Superior temporal gyrus (tissue), 1 donor: ENCODE data around the gene EIF2S2.

ENCODE experiments used
- DNase-seq: peaks from one replicate; pipeline ENCODE4 v3.0.0-alpha.2; 2016; ENCODE audit errors: extremely low spot score

Gene EIF2S2

DNA sequence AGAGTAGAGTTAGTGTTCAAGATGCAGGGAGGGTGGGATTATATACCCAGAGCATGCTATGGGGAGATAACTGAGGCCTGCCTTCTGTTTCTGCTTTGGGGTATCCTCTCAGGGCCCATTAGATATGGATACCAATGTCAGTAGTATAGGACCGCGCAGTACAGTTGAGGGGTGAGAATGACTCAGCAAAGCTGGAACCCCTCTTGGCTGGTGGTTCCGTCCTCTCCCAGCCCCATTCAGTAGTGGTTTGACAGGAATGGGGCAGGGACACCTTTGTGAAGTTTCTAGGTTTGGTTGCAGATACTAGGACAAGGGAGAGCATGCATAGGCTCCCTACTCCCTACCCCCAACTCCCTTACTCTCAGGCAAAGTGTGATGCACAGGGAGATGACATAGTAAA, 47.8 kb downstream of the EIF2S2 start:
- no peak for DNase-seq

GRCh38 chr20:34062570-34063482, 49.2 kb downstream of the EIF2S2 start:
- no peak for DNase-seq

DNA sequence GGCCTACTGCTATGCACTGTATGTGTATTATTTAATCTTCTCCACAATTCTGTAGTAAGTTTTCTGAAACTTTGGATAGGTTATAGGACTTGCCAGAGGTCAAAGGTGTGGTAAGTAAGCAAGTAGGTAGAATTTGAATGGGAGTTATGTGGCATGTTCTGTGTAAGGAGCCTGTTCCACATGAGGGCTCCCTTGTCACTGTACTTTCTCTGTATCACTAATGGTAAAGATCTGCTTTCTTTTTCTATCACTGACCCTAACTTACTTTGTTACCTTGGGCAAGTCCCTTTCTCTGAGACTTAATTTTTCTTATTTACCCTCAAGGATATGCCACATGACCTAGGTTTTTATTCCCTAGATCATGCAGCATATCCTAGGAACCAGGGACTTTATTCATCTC, 50.3 kb downstream of the EIF2S2 start:
- DNase-seq: no peak

- no peak for DNase-seq
Measured at GRCh38 chr20:34060970-34061369, 51.1 kb downstream of the EIF2S2 start.

DNA sequence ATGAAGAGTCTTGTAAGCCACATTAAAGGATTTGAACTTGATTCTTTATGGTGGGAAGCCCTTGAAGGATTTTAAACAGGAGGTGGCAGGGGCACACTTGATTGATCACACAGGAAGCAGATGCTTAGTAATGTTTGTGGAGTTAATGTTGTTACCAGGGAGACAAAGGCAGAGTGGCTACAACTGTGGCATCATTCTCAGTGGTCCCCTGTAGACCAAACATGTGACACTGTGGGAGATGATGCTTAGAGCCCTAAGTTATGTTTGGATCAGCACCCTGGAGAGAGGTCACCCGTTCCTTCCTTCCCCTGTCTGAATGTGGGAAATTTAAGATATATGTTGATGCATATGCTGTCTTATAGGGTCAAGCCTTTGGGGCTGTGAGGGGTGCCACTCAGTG, 53.2 kb downstream of the EIF2S2 start:
- no peak for DNase-seq

- DNase-seq: no peak
Measured at GRCh38 chr20:34055290-34055689, 56.8 kb downstream of the EIF2S2 start.

DNA sequence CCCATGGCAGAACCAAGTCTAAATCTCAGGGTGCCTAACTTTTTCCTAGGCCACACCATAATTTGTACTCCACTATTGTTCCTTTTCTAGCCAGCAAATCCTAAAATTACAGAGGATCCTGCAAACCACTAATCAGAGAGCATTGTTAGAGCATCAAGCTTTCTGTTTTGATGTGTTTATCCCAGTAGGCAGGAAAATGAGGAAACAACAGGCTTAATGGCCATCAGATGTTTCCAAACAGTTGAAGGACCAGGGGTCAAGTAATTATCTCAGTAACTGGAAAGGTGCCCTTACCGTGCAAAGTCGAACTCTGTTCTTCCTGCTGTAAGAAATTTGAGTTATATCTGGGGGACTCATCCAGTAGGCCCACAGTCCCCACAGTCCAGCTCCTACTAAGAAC, 59.6 kb downstream of the EIF2S2 start:
- no peak for DNase-seq

GRCh38 chr20:34049897-34050695, 61.9 kb downstream of the EIF2S2 start:
- DNase-seq: no peak

- no peak for DNase-seq
Measured at GRCh38 chr20:34049389-34049788, 62.7 kb downstream of the EIF2S2 start.

- DNase-seq: no peak
Measured at GRCh38 chr20:34047917-34048316, 64.1 kb downstream of the EIF2S2 start.

GRCh38 chr20:34047010-34047687, 64.9 kb downstream of the EIF2S2 start:
- DNase-seq: no peak

DNA sequence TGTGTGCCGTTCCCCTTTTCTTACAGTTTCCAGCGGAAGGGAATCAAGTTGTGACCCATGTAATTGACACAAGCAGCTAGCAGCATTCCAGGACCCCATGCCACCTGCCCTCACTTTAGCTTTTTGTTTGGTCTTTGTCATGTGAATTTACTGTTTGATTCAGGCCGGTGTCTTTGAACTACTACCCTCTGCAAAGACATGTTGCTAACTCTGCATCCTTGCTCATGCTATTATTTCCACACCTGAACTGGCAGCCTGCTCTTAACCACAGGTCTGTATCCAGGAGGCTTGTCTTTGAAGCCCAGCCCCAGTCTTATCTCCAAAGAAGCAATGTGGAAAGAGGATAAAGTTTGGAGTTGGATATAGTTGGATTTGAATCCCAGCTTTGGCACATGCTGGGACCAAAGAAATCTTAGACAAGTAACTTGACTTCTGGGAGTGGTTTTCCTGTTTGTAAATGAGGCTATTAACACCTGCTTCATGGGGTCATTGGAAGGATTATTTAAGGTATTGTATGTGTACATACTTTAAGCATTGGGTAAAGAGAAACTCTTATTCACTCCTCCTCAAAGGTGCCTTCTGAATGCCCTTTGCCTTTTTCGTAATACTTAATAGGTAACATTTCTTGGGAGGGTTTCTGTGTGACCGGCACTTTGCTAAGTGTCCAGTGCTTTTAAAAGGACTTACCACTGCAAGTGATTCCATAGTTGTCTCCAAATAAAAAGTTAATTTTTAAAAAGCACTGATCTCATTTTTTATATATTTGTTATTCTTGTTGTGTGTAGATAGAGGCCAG, 65.9 kb downstream of the EIF2S2 start:
- no peak for DNase-seq

DNA sequence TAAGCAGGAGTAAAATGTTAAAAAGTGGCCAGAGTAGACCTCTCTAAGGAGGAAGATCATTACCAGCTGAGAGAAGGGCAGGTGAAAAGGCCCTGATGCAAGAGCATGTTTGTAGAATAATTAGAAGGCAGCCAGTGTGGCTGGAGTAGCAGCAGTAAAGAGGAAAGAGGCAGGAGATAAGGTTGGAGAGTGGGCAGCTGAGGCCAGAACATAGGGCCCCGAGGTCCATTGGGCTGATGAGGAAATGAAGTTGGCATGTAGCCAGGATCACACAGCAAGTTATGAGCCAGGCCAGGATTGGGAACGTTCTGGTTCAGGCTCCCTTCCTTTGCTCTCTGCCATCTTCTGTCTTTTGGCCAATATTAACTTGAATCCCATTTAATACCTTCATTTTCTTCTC, 66.7 kb downstream of the EIF2S2 start:
- DNase-seq: no peak

- DNase-seq: no peak
Measured at GRCh38 chr20:34043025-34043424, 69.0 kb downstream of the EIF2S2 start.

- DNase-seq: no peak
Measured at GRCh38 chr20:34042262-34042661, 69.8 kb downstream of the EIF2S2 start.

GRCh38 chr20:34041226-34041625, 70.8 kb downstream of the EIF2S2 start:
- no peak for DNase-seq

DNA sequence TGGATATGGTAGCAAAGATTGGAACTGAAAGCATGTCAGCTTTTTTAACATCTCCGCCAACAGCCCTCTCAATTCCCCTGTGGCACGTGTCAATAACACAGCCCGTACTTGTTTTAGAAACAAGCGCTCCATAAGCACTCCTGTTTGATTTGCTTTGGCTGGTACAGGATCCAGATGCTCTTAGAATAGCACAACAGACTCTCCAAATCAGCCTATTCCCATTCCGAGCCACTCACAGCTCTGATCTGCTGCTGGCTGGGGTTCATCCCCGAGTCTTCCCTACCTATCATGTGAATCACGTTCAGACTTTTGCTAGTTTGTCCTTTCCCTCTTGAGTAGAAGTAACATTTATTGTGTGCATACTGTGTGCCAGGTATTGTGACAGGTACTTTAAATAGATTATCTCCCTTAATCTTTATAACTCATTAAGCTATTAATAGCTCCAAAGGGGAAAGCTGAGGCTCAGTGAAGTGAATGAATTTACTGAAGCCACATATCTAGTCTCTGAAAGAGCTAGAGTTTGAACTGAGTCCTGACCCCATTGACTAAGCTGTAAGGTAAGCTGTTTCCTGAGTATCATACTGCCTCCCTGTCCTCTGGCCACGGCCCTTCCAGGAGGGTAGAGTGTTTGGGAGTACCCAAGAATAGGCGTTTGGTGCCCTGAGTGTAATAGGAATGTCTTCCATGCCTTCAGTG, 71.6 kb downstream of the EIF2S2 start:
- DNase-seq: no peak
